ENCODE data around the gene PPP6R1. TPM values are rescaled to one million over a fixed set of nuclear protein-coding genes. Genes with fewer than 3 reads are reported as not detected.
"Not testable (repeated sequence)": the region's sequence is repeated elsewhere in the genome, so short reads cannot be mapped to it uniquely, and the experiment has no call there.

Gene PPP6R1
- total RNA-seq, 2 experiments from 2014 or later: 226 to 230 TPM

DNA sequence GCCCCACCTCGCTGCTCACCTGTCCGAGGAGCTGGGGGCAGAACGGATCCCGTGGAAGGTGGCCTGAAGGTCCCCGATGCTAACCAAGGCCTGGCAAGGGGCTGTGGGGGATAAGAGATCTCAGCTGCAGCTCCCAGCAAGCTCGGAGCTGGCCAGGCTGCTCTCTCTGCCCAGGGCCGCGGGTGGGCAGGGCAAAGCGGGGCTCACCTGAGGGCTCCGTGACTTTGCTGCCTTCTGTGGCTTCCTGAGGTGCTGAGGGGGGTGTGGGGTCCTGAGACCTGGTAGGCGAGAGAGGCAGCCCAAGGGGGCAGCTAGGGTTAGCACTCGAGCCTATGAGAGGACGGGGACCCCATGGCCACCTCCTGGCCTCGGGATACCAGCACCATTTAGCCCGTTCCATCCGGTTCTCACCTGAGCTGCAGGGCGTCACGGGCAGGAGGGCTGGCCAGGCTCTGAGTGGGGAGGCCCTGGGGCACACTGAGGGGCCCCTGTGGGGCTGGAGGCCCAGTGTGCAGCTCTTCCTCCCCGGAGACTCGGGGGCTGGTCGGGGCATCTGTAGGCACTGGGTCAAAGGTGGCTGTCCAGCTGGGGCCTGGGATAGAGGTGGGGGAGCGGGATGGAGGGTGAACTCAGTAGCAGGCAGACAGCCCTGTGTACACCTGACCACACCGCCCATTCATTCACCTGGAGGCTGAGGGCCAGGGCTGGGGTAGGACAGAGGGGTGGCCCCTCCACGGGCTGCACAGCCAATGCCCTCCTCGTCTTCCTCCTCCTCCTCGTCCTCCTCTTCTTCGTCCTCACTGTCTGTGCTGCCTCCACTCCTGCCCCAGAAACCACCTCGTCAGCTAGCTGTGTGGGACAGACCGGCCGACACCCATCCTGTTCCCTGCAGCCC lies 27.2 kb downstream of the PPP6R1 start:
- ChIA-PET CTCF (no interaction called here), POLR2A (no interaction called here)

GRCh38 chr19:55230780-55231179 lies 28.0 kb downstream of the PPP6R1 start:
- ChIA-PET POLR2A (no interaction called here), CTCF (no interaction called here)

GRCh38 chr19:55230329-55230728 lies 28.5 kb downstream of the PPP6R1 start:
- POLR2A ChIA-PET: no interaction called here
- CTCF ChIA-PET: no interaction called here

DNA sequence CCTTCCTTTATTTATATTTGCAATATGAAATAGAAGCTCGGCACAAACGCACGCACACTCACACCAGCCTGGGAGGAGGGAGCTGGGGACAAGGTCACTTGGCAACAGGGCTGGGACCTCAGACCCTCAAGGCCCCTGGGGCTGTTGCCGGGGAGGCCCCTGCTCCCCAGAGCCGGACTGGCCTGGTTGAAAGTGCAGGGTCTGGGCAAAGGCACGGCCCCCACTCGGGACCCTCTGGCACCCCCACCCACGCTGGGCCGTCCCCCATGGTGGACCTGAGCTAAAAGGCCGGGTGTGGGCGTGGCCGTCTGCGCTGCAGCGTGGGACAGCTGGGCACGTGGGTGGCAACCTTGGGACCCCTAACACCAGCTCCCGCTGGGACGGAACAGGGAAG lies 29.0 kb downstream of the PPP6R1 start:
- CTCF ChIA-PET: no interaction called here
- POLR2A ChIA-PET: no interaction called here

GRCh38 chr19:55229145-55229788 lies 29.6 kb downstream of the PPP6R1 start:
- ChIA-PET CTCF (no interaction called here), POLR2A (no interaction called here)

- CTCF ChIA-PET: no interaction called here
Observed at GRCh38 chr19:55228403-55229031, 30.3 kb downstream of the PPP6R1 start, which contains the start of gene TMEM86B. Gene TMEM86B, minus strand, starts transcription at chr19:55228763. Its CDS starts 22 bp downstream, at chr19:55228741.

DNA sequence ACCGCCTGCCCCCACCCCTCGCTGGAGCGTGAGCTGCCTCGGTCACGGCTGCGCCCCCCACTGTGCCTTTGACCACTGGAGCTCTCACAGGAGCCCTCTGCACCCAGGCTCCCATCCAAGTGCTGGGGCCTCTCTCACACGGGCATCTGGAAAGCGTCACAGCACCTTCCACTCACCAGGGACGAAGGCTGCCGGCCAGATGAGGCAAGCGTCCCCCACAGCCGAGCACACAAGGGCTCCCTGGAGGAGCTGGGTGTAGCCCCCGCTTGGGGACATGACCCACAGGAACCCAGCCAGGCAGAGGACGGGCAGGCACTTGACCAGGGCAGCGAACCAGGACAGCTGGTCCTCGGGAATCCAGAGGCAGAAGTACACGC lies 30.8 kb downstream of the PPP6R1 start:
- CTCF ChIA-PET: no interaction called here
- POLR2A ChIA-PET: no interaction called here

More at GRCh38 chr19:55228403-55229031, 30.3 kb downstream of the PPP6R1 start, which contains the start of gene TMEM86B:
- POLR2A ChIA-PET: no interaction called here

GRCh38 chr19:55227241-55228014 lies 31.4 kb downstream of the PPP6R1 start:
- ChIA-PET POLR2A (no interaction called here), CTCF (no interaction called here)

- ChIA-PET POLR2A (no interaction called here), CTCF (no interaction called here)
Observed at GRCh38 chr19:55226788-55227187, 32.0 kb downstream of the PPP6R1 start.

DNA sequence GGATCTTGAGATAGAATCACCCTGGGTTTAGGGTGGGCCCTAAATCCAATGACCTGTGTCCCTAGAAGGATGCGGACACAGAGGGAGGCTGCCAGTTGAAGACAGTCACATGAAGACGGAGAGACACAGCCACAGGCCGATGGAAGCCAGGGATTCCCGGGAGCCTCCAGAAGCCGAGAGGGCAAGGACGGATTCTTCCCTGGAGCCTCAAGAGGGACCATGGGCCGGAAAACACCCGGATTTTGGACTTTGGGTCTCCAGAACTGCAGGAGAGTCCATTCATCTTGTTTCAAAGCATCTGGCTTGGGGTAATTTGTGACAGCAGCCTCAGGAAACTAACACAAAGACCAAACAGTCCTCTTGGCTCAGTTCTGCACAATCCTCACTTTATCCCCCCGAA lies 32.5 kb downstream of the PPP6R1 start:
- CTCF ChIA-PET: no interaction called here
- POLR2A ChIA-PET: no interaction called here

DNA sequence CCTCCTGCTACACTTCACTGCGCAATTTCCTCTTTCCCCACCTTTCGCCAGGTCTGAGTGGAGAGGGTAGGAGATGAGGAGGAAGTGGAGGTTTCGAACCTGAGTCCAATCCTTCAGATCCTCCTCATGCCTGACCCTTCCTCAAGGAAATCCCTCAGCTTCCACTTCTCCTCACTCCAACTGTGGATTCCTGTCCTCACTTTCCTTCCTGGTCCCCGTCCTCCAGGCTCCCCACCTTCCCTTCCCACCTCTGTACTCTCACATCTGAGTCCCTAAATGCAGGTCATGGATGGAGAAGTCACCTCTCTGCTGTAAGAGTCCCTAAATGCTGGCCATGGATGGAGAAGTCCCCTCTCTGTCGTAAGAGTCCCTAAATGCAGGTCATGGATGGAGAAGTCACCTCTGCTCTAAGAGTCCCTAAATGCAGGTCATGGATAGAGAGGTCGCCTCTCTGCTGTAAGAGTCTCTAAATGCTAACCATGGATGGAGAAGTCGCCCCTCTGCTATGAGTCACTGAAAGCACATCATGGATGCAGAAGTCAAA lies 33.3 kb downstream of the PPP6R1 start:
- CTCF ChIA-PET: no interaction called here

DNA sequence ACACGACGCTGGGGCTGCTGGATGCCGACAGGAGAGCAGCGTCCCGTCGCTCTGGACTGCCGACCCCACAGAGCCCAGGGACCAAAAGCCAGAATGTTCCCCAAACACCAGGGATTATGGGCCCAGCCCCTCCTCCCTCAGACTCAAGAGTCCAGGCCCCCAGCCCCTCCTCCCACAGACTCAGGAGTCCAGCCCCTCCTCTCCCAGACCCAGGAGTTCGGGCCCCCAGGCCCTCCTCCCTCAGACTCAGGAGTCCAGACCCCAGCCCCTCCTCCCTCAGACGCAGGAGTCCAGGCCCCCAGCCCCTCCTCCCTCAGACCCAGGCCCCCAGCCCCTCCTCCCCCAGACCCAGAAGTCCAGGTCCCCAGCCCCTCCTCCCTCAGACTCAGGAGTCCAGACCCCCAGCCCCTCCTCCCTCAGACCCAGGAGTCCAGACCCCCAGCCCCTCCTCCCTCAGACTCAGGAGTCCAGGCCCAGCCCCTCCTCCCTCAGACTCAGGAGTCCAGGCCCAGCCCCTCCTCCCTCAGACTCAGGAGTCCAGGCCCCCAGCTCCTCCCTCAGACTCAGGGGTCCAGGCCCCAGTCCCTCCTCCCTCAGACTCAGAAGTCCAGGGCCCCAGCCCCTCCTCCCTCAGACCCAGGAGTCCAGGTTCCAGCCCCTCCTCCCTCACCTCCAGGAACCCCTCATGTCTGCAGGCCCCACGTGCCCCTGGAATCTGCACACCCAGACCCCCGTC lies 34.0 kb downstream of the PPP6R1 start:
- POLR2A ChIA-PET, CTCF ChIA-PET: not testable (repeated sequence)

More for the DNA sequence above, 33.3 kb downstream of the PPP6R1 start:
- POLR2A ChIA-PET: no interaction called here

- ChIA-PET POLR2A (no interaction called here), CTCF (no interaction called here)
Observed at GRCh38 chr19:55224038-55224665, 34.7 kb downstream of the PPP6R1 start.

DNA sequence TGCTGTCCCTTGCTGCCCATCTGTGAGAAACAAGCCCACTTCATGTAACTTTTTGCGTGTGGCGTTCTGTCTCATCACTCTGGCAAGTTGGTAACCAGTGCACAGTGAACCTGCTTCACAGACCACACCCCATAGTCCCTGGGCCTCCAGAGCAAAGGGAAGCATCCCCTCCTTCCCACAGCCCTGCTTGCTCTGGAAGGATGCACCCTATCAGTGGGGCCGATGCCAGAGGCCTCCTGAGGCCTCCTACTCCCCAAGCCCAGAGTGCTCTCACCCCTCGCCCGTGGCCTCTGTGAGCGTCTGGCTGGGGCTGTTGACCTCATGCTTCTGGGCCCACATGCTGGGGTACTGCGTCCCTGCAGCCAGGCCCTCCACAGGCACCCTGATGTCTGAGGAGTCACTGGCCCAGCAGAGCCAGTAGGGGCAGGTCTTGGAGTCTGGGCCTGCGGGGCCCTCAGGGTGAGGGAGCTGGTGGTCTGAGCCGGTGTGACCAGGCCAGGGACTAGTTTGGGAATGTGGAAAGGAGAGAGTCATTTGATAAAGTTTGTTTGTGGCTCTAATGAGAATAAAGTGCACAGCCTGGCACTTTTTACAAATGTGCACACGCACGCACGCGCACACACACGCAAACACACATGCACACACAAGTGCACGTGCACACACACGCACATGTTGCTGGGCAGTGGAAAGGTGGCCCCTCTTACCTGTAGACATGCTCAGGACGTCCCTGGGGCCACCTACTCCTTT lies 35.4 kb downstream of the PPP6R1 start:
- POLR2A ChIA-PET: no interaction called here
- CTCF ChIA-PET: no interaction called here

GRCh38 chr19:55220525-55220924 lies 38.3 kb downstream of the PPP6R1 start:
- CTCF ChIA-PET: interaction anchor here (0.6 kb wide), 1 partner anchor 104 kb away, joined by 4 read pairs; no protein-coding TSS in a partner anchor
- POLR2A ChIA-PET: no interaction called here

DNA sequence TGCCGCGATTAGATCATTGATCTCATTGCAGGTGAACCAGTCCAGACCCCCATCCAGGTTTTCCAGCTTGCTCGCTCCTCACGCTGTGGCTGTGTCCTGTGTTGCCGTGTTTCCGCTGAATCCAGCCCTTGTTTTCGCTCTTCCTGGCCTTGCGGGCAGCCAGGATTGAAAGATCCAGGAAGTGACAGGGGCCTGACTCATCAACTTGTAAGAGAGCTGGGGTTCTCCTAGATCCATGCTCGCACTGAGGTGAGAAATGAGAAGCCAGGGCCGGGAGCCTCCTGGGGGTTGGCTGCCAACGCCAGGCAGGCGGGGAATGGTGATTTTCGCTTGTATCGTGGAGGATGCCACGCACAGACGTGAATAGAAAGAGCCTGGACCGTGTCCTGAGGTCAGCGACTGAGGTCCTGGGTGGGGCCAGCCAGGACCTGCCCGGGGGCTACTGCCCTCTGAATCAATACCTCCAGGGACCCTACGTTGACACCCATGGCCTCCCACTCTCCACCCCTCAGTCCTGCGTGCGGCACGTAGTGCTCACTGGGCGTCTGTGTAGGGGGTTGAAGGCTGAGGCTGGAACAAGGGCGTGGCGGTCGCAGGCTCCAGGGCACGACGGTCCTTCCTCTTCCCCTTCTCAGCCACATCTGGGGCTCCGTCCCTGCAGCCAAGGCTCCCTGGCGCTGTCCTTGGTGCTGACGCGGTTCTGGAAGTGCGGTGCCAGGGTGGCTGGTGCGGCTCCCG lies 42.2 kb downstream of the PPP6R1 start:
- ChIA-PET POLR2A (no interaction called here), CTCF (no interaction called here)

GRCh38 chr19:55213547-55213946 lies 45.3 kb downstream of the PPP6R1 start:
- CTCF ChIA-PET: no interaction called here
- POLR2A ChIA-PET: no interaction called here

DNA sequence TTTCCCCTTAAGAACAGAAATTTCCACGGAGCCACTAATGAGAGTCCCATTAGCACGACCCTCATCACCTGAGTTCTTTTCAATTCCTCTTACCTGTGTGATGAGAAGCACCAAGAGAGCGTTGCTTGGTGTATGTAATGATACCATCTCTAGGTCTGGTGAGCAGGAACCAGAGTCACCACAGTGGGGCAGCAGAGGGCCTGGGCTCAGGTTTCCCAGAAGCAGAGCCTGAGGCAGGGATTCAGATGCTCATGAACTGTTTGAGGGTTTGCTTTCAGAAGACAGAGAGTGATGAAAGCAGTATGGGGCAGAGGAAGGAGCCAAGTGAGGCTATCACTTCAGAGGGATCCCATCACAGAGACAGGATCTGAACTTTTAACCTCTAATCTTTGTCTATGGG lies 46.4 kb downstream of the PPP6R1 start:
- CTCF ChIA-PET: no interaction called here

More for the DNA sequence above, 46.4 kb downstream of the PPP6R1 start:
- POLR2A ChIA-PET: no interaction called here
